Body of pancreas (tissue), 4 donors: ENCODE results near the gene FHOD3.

Experiments used
- POLR2A ChIP-seq, 3 donors: fragments of 450-650 bp; IDR thresholded peaks; one replicate each; pipeline ENCODE4 v1.6.1; 2016; ENCODE audit warnings: antibody characterized with exemption in 3 of 3, mild to moderate bottlenecking in 2 of 3
- TF ChIP-seq, protein P1 (sequence below), 7 experiments: fragments of 450-650 bp in 4 of 7; fragments of 200-600 bp in 3 of 7; sonication (generic) in 3 of 7; IDR thresholded peaks; one replicate each; pipeline ENCODE4 v1.5.1; 2016 to 2019; ENCODE audit warnings: antibody characterized with exemption in 7 of 7

DNA sequence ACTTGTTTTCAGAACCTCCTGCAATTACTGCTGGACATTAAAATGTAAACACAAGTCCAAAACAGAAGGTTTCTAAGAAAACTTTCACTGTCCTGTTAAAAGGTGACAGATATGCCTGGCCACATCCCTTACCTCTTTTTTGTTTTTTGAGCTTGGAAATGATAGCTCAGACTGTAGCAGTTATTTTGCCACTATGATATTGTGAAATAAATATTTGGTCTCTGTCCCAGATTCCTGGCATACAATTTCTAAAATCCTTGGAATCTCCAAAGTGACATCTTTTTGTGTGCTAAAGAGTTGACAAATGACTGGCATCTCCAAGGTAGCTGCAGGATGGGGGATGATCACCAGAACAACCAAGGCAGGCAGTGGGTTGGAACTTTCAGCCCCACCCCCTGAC, 514.4 kb downstream of the FHOD3 start:
- TF ChIP-seq, protein P1, sequence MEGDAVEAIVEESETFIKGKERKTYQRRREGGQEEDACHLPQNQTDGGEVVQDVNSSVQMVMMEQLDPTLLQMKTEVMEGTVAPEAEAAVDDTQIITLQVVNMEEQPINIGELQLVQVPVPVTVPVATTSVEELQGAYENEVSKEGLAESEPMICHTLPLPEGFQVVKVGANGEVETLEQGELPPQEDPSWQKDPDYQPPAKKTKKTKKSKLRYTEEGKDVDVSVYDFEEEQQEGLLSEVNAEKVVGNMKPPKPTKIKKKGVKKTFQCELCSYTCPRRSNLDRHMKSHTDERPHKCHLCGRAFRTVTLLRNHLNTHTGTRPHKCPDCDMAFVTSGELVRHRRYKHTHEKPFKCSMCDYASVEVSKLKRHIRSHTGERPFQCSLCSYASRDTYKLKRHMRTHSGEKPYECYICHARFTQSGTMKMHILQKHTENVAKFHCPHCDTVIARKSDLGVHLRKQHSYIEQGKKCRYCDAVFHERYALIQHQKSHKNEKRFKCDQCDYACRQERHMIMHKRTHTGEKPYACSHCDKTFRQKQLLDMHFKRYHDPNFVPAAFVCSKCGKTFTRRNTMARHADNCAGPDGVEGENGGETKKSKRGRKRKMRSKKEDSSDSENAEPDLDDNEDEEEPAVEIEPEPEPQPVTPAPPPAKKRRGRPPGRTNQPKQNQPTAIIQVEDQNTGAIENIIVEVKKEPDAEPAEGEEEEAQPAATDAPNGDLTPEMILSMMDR (IDR thresholded peaks at IDR 0.05): no peak
- no peak for TF ChIP-seq POLR2A (IDR thresholded peaks at IDR 0.05)
